ENCODE measurements around the gene CACHD1. TPM values are rescaled to one million over a fixed set of nuclear protein-coding genes. Genes with fewer than 3 reads are reported as not detected.
"Not testable (repeated sequence)": the region's sequence is repeated elsewhere in the genome, so short reads cannot be mapped to it uniquely, and the experiment has no call there.

CACHD1 gene

GRCh38 chr1:64733581-64734286, 263.8 kb downstream of the CACHD1 start:
- Histone ChIP-seq H2BK120ac (ENCODE audit: low read depth, low read length) (no peak overlapping the region), H4K8ac (ENCODE audit: low read length) (no peak overlapping the region), H2AFZ (ENCODE audit: low read depth, low read length) (no peak overlapping the region), H2BK12ac (ENCODE audit: low read length in 2 of 2) (peak overlapping the region in 1 of 2 experiments; percentile 32), H3K4ac (ENCODE audit: low read depth in 1 of 2, low read length in 2 of 2) (no peak overlapping the region), H3K27ac (ENCODE audit: low read length, poor library complexity, severe bottlenecking) (no peak overlapping the region), H3K4me2 (ENCODE audit: low read length, poor library complexity, severe bottlenecking) (no peak overlapping the region), H3K4me1 (ENCODE audit: control insufficient read depth, insufficient read depth, low read depth, low read length) (peaks cover under 1% of the 10 kb centered on the region), H3K9ac (ENCODE audit: low read length) (no peak overlapping the region), H3K14ac (ENCODE audit: low read length in 2 of 2) (no peak overlapping the region), H4K91ac (ENCODE audit: low read length) (no peak overlapping the region), H2BK15ac (ENCODE audit: low read depth, poor library complexity, severe bottlenecking) (no peak overlapping the region), H3K27me3 (ENCODE audit: control insufficient read depth in 1 of 2, insufficient read depth in 1 of 2, low read length in 2 of 2) (peaks cover 3 to 7% of the 10 kb centered on the region in 2 experiments), H3K79me1 (replicated peaks; ENCODE audit: low read length, poor library complexity, severe bottlenecking) (no peaks in the 10 kb centered on the region), H3K4me3 (ENCODE audit: insufficient read depth in 1 of 2, low read depth in 1 of 2, low read length in 2 of 2) (no peak overlapping the region), H3K36me3 (ENCODE audit: control insufficient read depth in 1 of 2, insufficient read depth in 2 of 2, low read depth in 1 of 2, low read length in 2 of 2) (no peaks in the 10 kb centered on the region), H2AK5ac (ENCODE audit: low read length, severe bottlenecking) (no peak overlapping the region), H2BK5ac (ENCODE audit: low read depth, low read length, poor library complexity, severe bottlenecking) (no peak overlapping the region), H3K9me3 (ENCODE audit: control insufficient read depth, low read length) (no peaks in the 10 kb centered on the region), H3K18ac (ENCODE audit: low read depth in 1 of 2, low read length in 2 of 2) (peak overlapping the region in 1 of 2 experiments; percentile 66), H3K23ac (ENCODE audit: low read length in 2 of 2) (no peak overlapping the region)
- DNase-seq, result peak; percentile 69
- WGBS, result 59% methylated on average over 2 of the region's 3 CpGs

DNA sequence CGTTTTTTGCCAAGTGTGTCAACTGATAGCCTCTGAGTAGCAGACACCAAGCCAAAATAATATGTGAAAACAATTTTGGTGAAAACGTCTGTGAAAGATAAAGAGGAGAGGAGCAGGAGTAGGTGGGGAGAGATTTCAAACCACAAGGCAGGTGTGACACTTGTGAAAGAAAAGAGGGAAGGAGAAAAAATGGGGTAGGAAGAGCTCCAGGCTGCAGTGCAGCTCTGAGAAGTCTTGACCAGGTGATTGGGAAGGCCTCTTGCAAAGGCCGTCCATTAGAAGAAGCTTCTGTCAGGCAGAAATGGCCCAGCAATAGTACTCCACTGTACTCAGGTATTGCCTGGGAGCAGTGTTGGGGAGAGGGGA, 264.3 kb downstream of the CACHD1 start:
- Histone ChIP-seq H3K27ac (ENCODE audit: low read length, poor library complexity, severe bottlenecking) (no peak overlapping the region), H3K4me3 (ENCODE audit: insufficient read depth in 1 of 2, low read depth in 1 of 2, low read length in 2 of 2) (no peak overlapping the region), H3K36me3 (ENCODE audit: control insufficient read depth in 1 of 2, insufficient read depth in 2 of 2, low read depth in 1 of 2, low read length in 2 of 2) (no peaks in the 10 kb centered on the region), H4K8ac (ENCODE audit: low read length) (peak overlapping the region; percentile 21), H3K14ac (ENCODE audit: low read length in 2 of 2) (no peak overlapping the region), H3K18ac (ENCODE audit: low read depth in 1 of 2, low read length in 2 of 2) (no peak overlapping the region), H2AK5ac (ENCODE audit: low read length, severe bottlenecking) (no peak overlapping the region), H3K4ac (ENCODE audit: low read depth in 1 of 2, low read length in 2 of 2) (no peak overlapping the region), H3K9me3 (ENCODE audit: control insufficient read depth, low read length) (no peaks in the 10 kb centered on the region), H3K4me2 (ENCODE audit: low read length, poor library complexity, severe bottlenecking) (no peak overlapping the region), H2BK120ac (ENCODE audit: low read depth, low read length) (no peak overlapping the region), H3K79me1 (replicated peaks; ENCODE audit: low read length, poor library complexity, severe bottlenecking) (no peaks in the 10 kb centered on the region), H4K91ac (ENCODE audit: low read length) (no peak overlapping the region), H2BK5ac (ENCODE audit: low read depth, low read length, poor library complexity, severe bottlenecking) (no peak overlapping the region), H3K27me3 (ENCODE audit: control insufficient read depth in 1 of 2, insufficient read depth in 1 of 2, low read length in 2 of 2) (peaks cover 2 to 6% of the 10 kb centered on the region in 2 experiments), H3K23ac (ENCODE audit: low read length in 2 of 2) (no peak overlapping the region), H2BK15ac (ENCODE audit: low read depth, poor library complexity, severe bottlenecking) (no peak overlapping the region), H3K4me1 (ENCODE audit: control insufficient read depth, insufficient read depth, low read depth, low read length) (peaks cover 2% of the 10 kb centered on the region), H3K9ac (ENCODE audit: low read length) (no peak overlapping the region), H2BK12ac (ENCODE audit: low read length in 2 of 2) (no peak overlapping the region), H2AFZ (ENCODE audit: low read depth, low read length) (no peak overlapping the region)
- DNase-seq, result no peak
- 63% methylated on average over 3 of the region's 3 CpGs for WGBS

DNA sequence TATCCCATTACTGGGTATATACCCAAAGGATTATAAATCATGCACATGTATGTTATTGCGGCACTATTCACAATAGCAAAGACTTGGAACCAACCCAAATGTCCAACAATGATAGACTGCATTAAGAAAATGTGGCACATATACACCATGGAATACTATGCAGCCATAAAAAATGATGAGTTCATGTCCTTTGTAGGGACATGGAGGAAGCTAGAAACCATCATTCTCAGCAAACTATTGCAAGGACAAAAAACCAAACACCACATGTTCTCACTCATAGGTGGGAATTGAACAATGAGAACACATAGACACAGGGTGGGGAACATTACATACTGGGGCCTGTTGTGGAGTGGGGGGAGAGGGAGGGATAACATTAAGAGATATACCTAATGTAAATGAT, 270.8 kb downstream of the CACHD1 start:
- WGBS, result no CpG with 5 or more reads among the region's 1 CpG
- not testable (repeated sequence) for H3K14ac ChIP-seq (ENCODE audit: low read length in 2 of 2); H3K27ac ChIP-seq (ENCODE audit: low read length, poor library complexity, severe bottlenecking); H2BK120ac ChIP-seq (ENCODE audit: low read depth, low read length); H3K23ac ChIP-seq (ENCODE audit: low read length in 2 of 2); H2AFZ ChIP-seq (ENCODE audit: low read depth, low read length); H3K36me3 ChIP-seq (ENCODE audit: control insufficient read depth in 1 of 2, insufficient read depth in 2 of 2, low read depth in 1 of 2, low read length in 2 of 2); H3K4me2 ChIP-seq (ENCODE audit: low read length, poor library complexity, severe bottlenecking); H3K4ac ChIP-seq (ENCODE audit: low read depth in 1 of 2, low read length in 2 of 2); H4K91ac ChIP-seq (ENCODE audit: low read length); H2BK5ac ChIP-seq (ENCODE audit: low read depth, low read length, poor library complexity, severe bottlenecking); H2BK12ac ChIP-seq (ENCODE audit: low read length in 2 of 2); H3K4me1 ChIP-seq (ENCODE audit: control insufficient read depth, insufficient read depth, low read depth, low read length); H3K79me1 ChIP-seq (replicated peaks; ENCODE audit: low read length, poor library complexity, severe bottlenecking); DNase-seq; H3K9ac ChIP-seq (ENCODE audit: low read length); H4K8ac ChIP-seq (ENCODE audit: low read length); H2AK5ac ChIP-seq (ENCODE audit: low read length, severe bottlenecking); H3K9me3 ChIP-seq (ENCODE audit: control insufficient read depth, low read length); H2BK15ac ChIP-seq (ENCODE audit: low read depth, poor library complexity, severe bottlenecking); H3K27me3 ChIP-seq (ENCODE audit: control insufficient read depth in 1 of 2, insufficient read depth in 1 of 2, low read length in 2 of 2); H3K4me3 ChIP-seq (ENCODE audit: insufficient read depth in 1 of 2, low read depth in 1 of 2, low read length in 2 of 2); H3K18ac ChIP-seq (ENCODE audit: low read depth in 1 of 2, low read length in 2 of 2)

Small RNA genes within 50 kb of the gene (small RNA-seq; reads per million reads assigned to genes)
- gene MIR4794 (ENCODE audit: low read depth), result not detected
